ENCODE results near the gene BNC2. TPM values are rescaled to one million over a fixed set of nuclear protein-coding genes. Genes with fewer than 3 reads are reported as not detected.

BNC2 gene
- total RNA-seq, 2 experiments from 2014 or later: not detected

GRCh38 chr9:16653491-16654399, 216.7 kb downstream of the BNC2 start:
- ChIA-PET CTCF (no interaction called here), POLR2A (no interaction called here)
- H3K4me3 Mint-ChIP-seq: no peak overlapping the region
- DNase-seq (no peak), ATAC-seq (no peak)
- no peaks in the 10 kb centered on the region for H3K27me3 Mint-ChIP-seq
- H3K9me3 Mint-ChIP-seq (ENCODE audit: low read depth): no peaks in the 10 kb centered on the region
- no peaks in the 10 kb centered on the region for H3K36me3 Mint-ChIP-seq (ENCODE audit: low read depth)
- no peak overlapping the region for H3K27ac Mint-ChIP-seq
- intact Hi-C loops (cut with DNase I, micrococcal nuclease): no loop called here
- no peaks in the 10 kb centered on the region for H3K4me1 Mint-ChIP-seq

DNA sequence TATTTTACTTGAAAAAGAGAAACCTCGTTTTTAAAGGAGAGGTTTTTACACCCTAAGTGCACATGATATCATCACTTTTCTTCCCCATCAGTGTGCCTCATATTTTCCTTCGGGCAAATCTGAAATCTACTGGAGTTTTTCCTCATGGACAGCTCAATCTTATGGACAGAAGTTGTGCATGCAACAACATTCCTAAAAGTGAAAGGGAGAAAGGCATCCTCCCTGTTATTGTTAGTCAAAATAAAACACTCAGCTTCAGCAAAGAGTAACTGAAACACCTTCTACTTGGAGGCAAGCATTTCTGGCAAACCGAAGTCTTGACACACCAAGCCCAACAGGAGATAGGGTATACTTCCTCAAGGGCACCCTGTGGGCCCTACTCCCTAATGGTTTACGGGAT, 217.9 kb downstream of the BNC2 start:
- no peaks in the 10 kb centered on the region for H3K9me3 Mint-ChIP-seq (ENCODE audit: low read depth)
- POLR2A ChIA-PET: no interaction called here
- H3K27ac Mint-ChIP-seq: no peak overlapping the region
- no peaks in the 10 kb centered on the region for H3K4me1 Mint-ChIP-seq
- no peak overlapping the region for H3K4me3 Mint-ChIP-seq
- H3K27me3 Mint-ChIP-seq: no peaks in the 10 kb centered on the region
- H3K36me3 Mint-ChIP-seq (ENCODE audit: low read depth): no peaks in the 10 kb centered on the region
- ATAC-seq (no peak), DNase-seq (no peak)
- CTCF ChIA-PET: no interaction called here
- intact Hi-C loops (cut with DNase I, micrococcal nuclease): no loop called here

GRCh38 chr9:16651446-16651964, 219.0 kb downstream of the BNC2 start:
- no peaks in the 10 kb centered on the region for H3K9me3 Mint-ChIP-seq (ENCODE audit: low read depth)
- CTCF ChIA-PET: no interaction called here
- H3K27me3 Mint-ChIP-seq: no peaks in the 10 kb centered on the region
- intact Hi-C loops (cut with DNase I, micrococcal nuclease): no loop called here
- H3K4me1 Mint-ChIP-seq: no peaks in the 10 kb centered on the region
- no peak overlapping the region for H3K27ac Mint-ChIP-seq
- DNase-seq (no peak), ATAC-seq (no peak)
- POLR2A ChIA-PET: no interaction called here
- H3K36me3 Mint-ChIP-seq (ENCODE audit: low read depth): no peaks in the 10 kb centered on the region
- no peak overlapping the region for H3K4me3 Mint-ChIP-seq

DNA sequence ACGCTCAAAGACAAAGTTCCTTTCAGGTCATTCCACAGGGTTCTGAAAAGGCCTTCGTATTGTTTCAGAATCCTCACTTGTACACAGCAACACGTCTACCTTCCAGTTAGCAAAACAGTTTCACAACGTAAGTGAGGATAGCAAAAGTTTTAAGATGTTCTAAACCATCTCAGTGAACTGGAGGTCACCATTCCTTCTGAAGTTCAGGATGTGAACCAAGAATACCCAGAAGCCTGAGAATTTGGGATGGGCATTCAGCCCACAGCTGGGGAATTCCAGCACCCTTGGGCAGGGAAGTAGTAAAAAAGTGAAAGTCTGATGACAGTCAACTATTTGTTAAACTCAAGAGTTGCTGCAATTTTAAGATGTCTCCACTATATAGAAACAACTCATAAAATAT, 224.5 kb downstream of the BNC2 start:
- H3K9me3 Mint-ChIP-seq (ENCODE audit: low read depth): peaks cover 2% of the 10 kb centered on the region
- no peaks in the 10 kb centered on the region for H3K27me3 Mint-ChIP-seq
- H3K4me1 Mint-ChIP-seq: no peaks in the 10 kb centered on the region
- intact Hi-C loops (cut with DNase I, micrococcal nuclease): no loop called here
- DNase-seq: no peak
- no peak for ATAC-seq
- no peak overlapping the region for H3K27ac Mint-ChIP-seq
- no peak overlapping the region for H3K4me3 Mint-ChIP-seq
- ChIA-PET POLR2A (no interaction called here), CTCF (no interaction called here)
- no peaks in the 10 kb centered on the region for H3K36me3 Mint-ChIP-seq (ENCODE audit: low read depth)

DNA sequence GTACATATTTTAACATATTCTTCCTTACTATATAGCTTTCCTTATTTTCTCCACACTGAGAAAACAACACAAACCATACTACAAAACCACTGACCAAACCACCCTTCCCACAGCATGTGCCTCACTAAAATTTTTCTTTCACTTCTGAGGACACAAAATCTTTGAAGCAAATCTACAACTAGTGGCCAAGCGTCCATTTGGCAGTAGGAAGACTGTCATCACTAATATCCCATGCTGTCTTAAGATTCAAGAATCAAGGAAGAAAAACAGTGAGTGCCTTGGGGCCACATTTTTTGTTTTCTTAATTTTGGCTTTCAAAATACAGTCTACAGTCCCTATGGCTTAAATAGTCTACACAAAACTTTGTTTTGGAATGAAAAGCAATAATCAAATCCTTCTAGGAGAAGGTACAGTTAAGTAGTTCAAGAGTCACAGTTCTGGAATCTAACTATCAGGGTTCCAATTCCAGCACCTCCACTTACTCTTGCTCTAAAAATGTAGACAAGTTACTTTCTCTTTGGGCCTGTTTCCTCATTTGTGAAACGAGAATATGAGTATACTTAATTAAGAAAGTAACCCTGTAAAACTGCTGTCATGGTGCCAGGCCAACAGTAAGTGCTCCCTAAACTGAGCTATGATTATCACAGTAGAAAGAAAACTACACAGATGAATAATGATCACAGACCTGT, 227.9 kb downstream of the BNC2 start:
- DNase-seq: no peak
- Mint-ChIP-seq H3K27ac (no peak overlapping the region), H3K4me1 (no peaks in the 10 kb centered on the region), H3K36me3 (ENCODE audit: low read depth) (no peaks in the 10 kb centered on the region), H3K9me3 (ENCODE audit: low read depth) (peaks cover 6% of the 10 kb centered on the region), H3K4me3 (no peak overlapping the region), H3K27me3 (no peaks in the 10 kb centered on the region)
- intact Hi-C loops (cut with DNase I, micrococcal nuclease): no loop called here
- POLR2A ChIA-PET: no interaction called here
- no peak for ATAC-seq
- CTCF ChIA-PET: no interaction called here

- peaks cover 3% of the 10 kb centered on the region for H3K9me3 Mint-ChIP-seq (ENCODE audit: low read depth)
- no peak for ATAC-seq
- no peak overlapping the region for H3K4me3 Mint-ChIP-seq
- H3K27ac Mint-ChIP-seq: no peak overlapping the region
- DNase-seq: no peak
- H3K27me3 Mint-ChIP-seq: no peaks in the 10 kb centered on the region
- H3K4me1 Mint-ChIP-seq: no peaks in the 10 kb centered on the region
- H3K36me3 Mint-ChIP-seq (ENCODE audit: low read depth): no peaks in the 10 kb centered on the region
- intact Hi-C loops (cut with DNase I, micrococcal nuclease): no loop called here
- CTCF ChIA-PET: interaction anchor here (0.7 kb wide), 1 partner anchor 450 kb away, joined by 3 read pairs; no protein-coding TSS in a partner anchor
- POLR2A ChIA-PET: no interaction called here
Observed at GRCh38 chr9:16640649-16641048, 229.8 kb downstream of the BNC2 start.

DNA sequence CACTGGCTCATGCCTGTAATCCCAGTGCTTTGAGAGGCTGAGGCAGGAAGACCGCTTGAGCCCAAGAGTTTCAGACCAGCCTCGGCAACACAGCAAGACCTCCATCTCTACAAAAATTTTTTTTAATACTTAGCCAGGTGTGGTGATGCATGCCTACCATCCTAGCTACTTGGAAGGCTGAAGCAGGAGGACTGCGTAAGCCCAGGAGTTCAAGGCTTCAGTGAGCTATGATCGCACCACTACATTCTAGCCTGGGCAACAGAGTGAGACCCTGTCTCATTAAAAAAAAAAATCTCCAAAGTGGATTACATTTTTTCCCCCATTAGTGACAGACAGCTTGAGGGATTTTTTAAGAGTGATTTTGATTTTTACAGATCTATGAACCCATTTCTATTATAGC, 230.8 kb downstream of the BNC2 start:
- Mint-ChIP-seq H3K4me1 (no peaks in the 10 kb centered on the region), H3K9me3 (ENCODE audit: low read depth) (peaks cover 3% of the 10 kb centered on the region), H3K4me3 (no peak overlapping the region), H3K36me3 (ENCODE audit: low read depth) (no peaks in the 10 kb centered on the region), H3K27me3 (no peaks in the 10 kb centered on the region), H3K27ac (no peak overlapping the region)
- CTCF ChIA-PET: no interaction called here
- intact Hi-C loops (cut with DNase I, micrococcal nuclease): no loop called here
- POLR2A ChIA-PET: no interaction called here
- DNase-seq: no peak
- no peak for ATAC-seq

- intact Hi-C loops (cut with DNase I, micrococcal nuclease): no loop called here
- DNase-seq (no peak), ATAC-seq (no peak)
- Mint-ChIP-seq H3K27ac (no peak overlapping the region), H3K36me3 (ENCODE audit: low read depth) (no peaks in the 10 kb centered on the region), H3K4me3 (no peak overlapping the region), H3K9me3 (ENCODE audit: low read depth) (peaks cover 3% of the 10 kb centered on the region), H3K4me1 (no peaks in the 10 kb centered on the region), H3K27me3 (no peaks in the 10 kb centered on the region)
- CTCF ChIA-PET: no interaction called here
- POLR2A ChIA-PET: no interaction called here
Observed at GRCh38 chr9:16637911-16638310, 232.6 kb downstream of the BNC2 start.

- POLR2A ChIA-PET: no interaction called here
- Mint-ChIP-seq H3K27ac (no peak overlapping the region), H3K27me3 (no peaks in the 10 kb centered on the region), H3K4me1 (no peaks in the 10 kb centered on the region), H3K9me3 (ENCODE audit: low read depth) (peaks cover 3% of the 10 kb centered on the region), H3K36me3 (ENCODE audit: low read depth) (no peaks in the 10 kb centered on the region), H3K4me3 (no peak overlapping the region)
- intact Hi-C loops (cut with DNase I, micrococcal nuclease): no loop called here
- no peak for ATAC-seq
- no peak for DNase-seq
- CTCF ChIA-PET: no interaction called here
Observed at GRCh38 chr9:16637218-16637617, 233.3 kb downstream of the BNC2 start.

DNA sequence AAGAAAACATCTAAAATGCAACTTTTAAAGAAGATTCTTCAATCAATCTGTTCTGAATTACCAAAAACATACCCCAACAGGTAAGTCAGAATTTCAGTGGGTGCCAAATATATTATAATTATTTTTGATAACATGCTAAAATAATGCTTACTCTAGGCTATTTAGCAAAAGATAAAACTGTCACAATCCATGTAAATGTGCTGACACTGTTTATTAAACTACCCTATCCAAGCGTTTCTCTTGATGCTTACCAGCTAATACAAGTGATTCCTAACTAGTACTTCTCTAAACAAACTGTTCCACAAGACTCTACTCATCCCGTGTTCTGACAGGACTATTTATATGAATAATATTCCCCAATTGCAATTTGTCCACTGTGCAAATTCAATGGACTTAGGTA, 236.7 kb downstream of the BNC2 start:
- no peak for ATAC-seq
- Mint-ChIP-seq H3K27me3 (peaks cover 2% of the 10 kb centered on the region), H3K9me3 (ENCODE audit: low read depth) (peaks cover 3% of the 10 kb centered on the region), H3K4me1 (no peaks in the 10 kb centered on the region), H3K36me3 (ENCODE audit: low read depth) (no peaks in the 10 kb centered on the region), H3K27ac (no peak overlapping the region), H3K4me3 (no peak overlapping the region)
- POLR2A ChIA-PET: no interaction called here
- CTCF ChIA-PET: no interaction called here
- DNase-seq: no peak
- intact Hi-C loops (cut with DNase I, micrococcal nuclease): no loop called here

DNA sequence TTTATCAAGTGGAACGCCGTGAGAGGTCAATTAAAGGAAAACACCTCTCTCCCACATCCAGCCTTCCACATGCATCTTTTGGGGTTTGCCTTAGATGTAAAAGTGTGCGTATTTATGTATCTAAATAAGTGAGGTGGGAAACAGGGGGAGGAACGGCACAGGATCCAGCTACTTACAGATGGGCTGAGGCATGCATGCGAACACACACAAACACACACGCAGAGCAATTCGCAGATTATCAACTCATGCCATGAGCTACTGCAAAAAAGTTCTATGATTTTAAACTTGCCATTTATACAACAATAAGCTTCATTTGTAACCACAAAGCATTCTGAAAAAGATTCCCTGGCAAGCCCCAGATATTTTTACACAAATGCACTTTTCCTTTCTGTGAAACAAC, 242.1 kb downstream of the BNC2 start:
- H3K9me3 Mint-ChIP-seq (ENCODE audit: low read depth): no peaks in the 10 kb centered on the region
- DNase-seq (no peak), ATAC-seq (no peak)
- POLR2A ChIA-PET: no interaction called here
- H3K27ac Mint-ChIP-seq: no peak overlapping the region
- no peaks in the 10 kb centered on the region for H3K36me3 Mint-ChIP-seq (ENCODE audit: low read depth)
- peaks cover 2% of the 10 kb centered on the region for H3K27me3 Mint-ChIP-seq
- no peak overlapping the region for H3K4me3 Mint-ChIP-seq
- H3K4me1 Mint-ChIP-seq: no peaks in the 10 kb centered on the region
- intact Hi-C loops (cut with DNase I, micrococcal nuclease): no loop called here
- CTCF ChIA-PET: no interaction called here

- POLR2A ChIA-PET: no interaction called here
- Mint-ChIP-seq H3K27me3 (peaks cover 2% of the 10 kb centered on the region), H3K4me3 (no peak overlapping the region), H3K4me1 (no peaks in the 10 kb centered on the region), H3K9me3 (ENCODE audit: low read depth) (no peaks in the 10 kb centered on the region), H3K36me3 (ENCODE audit: low read depth) (no peaks in the 10 kb centered on the region), H3K27ac (no peak overlapping the region)
- CTCF ChIA-PET: no interaction called here
- no peak for DNase-seq
- no peak for ATAC-seq
- intact Hi-C loops (cut with DNase I, micrococcal nuclease): no loop called here
Observed at GRCh38 chr9:16627967-16628366, 242.5 kb downstream of the BNC2 start.
